H9 (cell line): ENCODE results near the gene CCR2. TPM values are rescaled to one million over a fixed set of nuclear protein-coding genes. Genes with fewer than 3 reads are reported as not detected.

ENCODE experiments used
- DNase-seq: peaks from one replicate; pipeline ENCODE4 v3.0.0-alpha.2; 2017
- H2AFZ ChIP-seq: one replicate; pipeline ENCODE4 v1.6.1; 2013; ENCODE audit warnings: mild to moderate bottlenecking, low read length, control low read depth, moderate library complexity
- H2AK5ac ChIP-seq: 2 replicates; pipeline ENCODE4 v1.6.1; 2013; ENCODE audit warnings: low read length, control low read depth, mixed read lengths; ENCODE audit not compliant: insufficient read length
- H2BK120ac ChIP-seq: one replicate; pipeline ENCODE4 v1.6.1; 2013; ENCODE audit warnings: low read depth, mild to moderate bottlenecking, low read length, control low read depth, inconsistent platforms; ENCODE audit not compliant: poor library complexity, severe bottlenecking
- H2BK12ac ChIP-seq: 2 replicates; pipeline ENCODE4 v1.6.1; 2013; ENCODE audit warnings: low read length, control low read depth, mixed read lengths, low read depth; ENCODE audit not compliant: insufficient read length
- H2BK15ac ChIP-seq: 2 replicates; pipeline ENCODE4 v1.6.1; 2013; ENCODE audit warnings: low read depth, low read length, control low read depth
- H2BK20ac ChIP-seq: one replicate; pipeline ENCODE4 v1.6.1; 2013; ENCODE audit warnings: low read depth, mild to moderate bottlenecking, low read length, control low read depth, inconsistent platforms; ENCODE audit not compliant: poor library complexity, severe bottlenecking
- H2BK5ac ChIP-seq: 2 replicates; pipeline ENCODE4 v1.6.1; 2013; ENCODE audit warnings: low read length, control low read depth, mixed read lengths; ENCODE audit not compliant: insufficient read length
- H3K14ac ChIP-seq: 2 replicates; pipeline ENCODE4 v1.6.1; 2013; ENCODE audit warnings: low read length, control low read depth; ENCODE audit not compliant: insufficient read depth
- H3K18ac ChIP-seq: 2 replicates; pipeline ENCODE4 v1.6.1; 2013; ENCODE audit warnings: low read depth, mild to moderate bottlenecking, mixed read lengths, low read length, control low read depth; ENCODE audit not compliant: insufficient read length
- H3K23ac ChIP-seq: 2 replicates; pipeline ENCODE4 v1.6.1; 2013; ENCODE audit warnings: low read length, control low read depth, mixed read lengths, low read depth; ENCODE audit not compliant: insufficient read length
- H3K23me2 ChIP-seq: 2 replicates; pipeline ENCODE4 v1.6.1; 2013; ENCODE audit warnings: low read depth, mild to moderate bottlenecking, mixed read lengths, low read length, control low read depth; ENCODE audit not compliant: insufficient read length, poor library complexity, severe bottlenecking
- H3K27ac ChIP-seq: 2 replicates; pipeline ENCODE4 v1.5.1; 2013; ENCODE audit warnings: low read length, control low read depth, mixed read lengths, low read depth; ENCODE audit not compliant: insufficient read length
- H3K27me3 ChIP-seq: 2 replicates; pipeline ENCODE4 v1.6.1; 2013; ENCODE audit warnings: low read length, control low read depth, inconsistent platforms; ENCODE audit not compliant: insufficient read depth
- H3K4ac ChIP-seq: 2 replicates; pipeline ENCODE4 v1.6.1; 2013; ENCODE audit warnings: low read depth, mild to moderate bottlenecking, control low read depth, inconsistent platforms, low read length, moderate library complexity
- H3K4me1 ChIP-seq: 2 replicates; pipeline ENCODE4 v1.6.1; 2013; ENCODE audit warnings: low read length, control low read depth, inconsistent platforms; ENCODE audit not compliant: insufficient read depth
- H3K4me2 ChIP-seq: 2 replicates; pipeline ENCODE4 v1.6.1; 2013; ENCODE audit warnings: low read length, control low read depth, mixed read lengths; ENCODE audit not compliant: insufficient read length, insufficient read depth
- H3K56ac ChIP-seq: 2 replicates; pipeline ENCODE4 v1.6.1; 2013; ENCODE audit warnings: low read depth, mild to moderate bottlenecking, mixed read lengths, low read length, control low read depth; ENCODE audit not compliant: insufficient read length
- H3K79me1 ChIP-seq: 2 replicates; pipeline ENCODE4 v1.6.1; 2013; ENCODE audit warnings: low read depth, mild to moderate bottlenecking, moderate library complexity, low read length, control low read depth, inconsistent platforms; ENCODE audit not compliant: insufficient read depth, poor library complexity, severe bottlenecking
- H3K79me2 ChIP-seq: 2 replicates; pipeline ENCODE4 v1.6.1; 2013; ENCODE audit warnings: low read length, control low read depth, inconsistent platforms; ENCODE audit not compliant: insufficient read depth
- H3K9ac ChIP-seq: 2 replicates; pipeline ENCODE4 v1.6.1; 2013; ENCODE audit warnings: low read length, control low read depth, mixed read lengths; ENCODE audit not compliant: insufficient read length; ENCODE audit errors: extremely low read depth
- H3K9me3 ChIP-seq: one replicate; pipeline ENCODE4 v1.6.1; 2013; ENCODE audit warnings: low read depth, low read length, inconsistent platforms; ENCODE audit not compliant: control insufficient read depth
- H3T11ph ChIP-seq: one replicate; pipeline ENCODE4 v1.6.1; 2013; ENCODE audit warnings: mild to moderate bottlenecking, low read length, control low read depth, inconsistent platforms
- H4K20me1 ChIP-seq: one replicate; pipeline ENCODE4 v1.6.1; 2013; ENCODE audit not compliant: control insufficient read depth, insufficient read length, insufficient read depth
- H4K5ac ChIP-seq: 2 replicates; pipeline ENCODE4 v1.6.1; 2013; ENCODE audit warnings: low read depth, mild to moderate bottlenecking, mixed read lengths, low read length, control low read depth; ENCODE audit not compliant: insufficient read length
- H4K8ac ChIP-seq: replicated peaks from 2 replicates; pipeline ENCODE4 v1.6.1; 2013; ENCODE audit warnings: low read length, control low read depth, mixed read lengths, low read depth; ENCODE audit not compliant: insufficient read length
- H4K91ac ChIP-seq: 2 replicates; pipeline ENCODE4 v1.6.1; 2013; ENCODE audit warnings: low read depth, mild to moderate bottlenecking, moderate library complexity, mixed read lengths, low read length, control low read depth; ENCODE audit not compliant: insufficient read length
- H3K27ac Mint-ChIP-seq, 3 experiments: 2 replicates in 2 of 3; 3 replicates in 1 of 3; pipeline ENCODE4 v1.8.0; 2020 to 2021; ENCODE audit warnings: mixed read lengths in 3 of 3, mild to moderate bottlenecking in 1 of 3, moderate library complexity in 1 of 3
- H3K27me3 Mint-ChIP-seq: 2 replicates; pipeline ENCODE4 v1.8.0; 2021; ENCODE audit warnings: low read depth, mild to moderate bottlenecking, moderate library complexity, mixed read lengths
- H3K36me3 Mint-ChIP-seq, 3 experiments: 2 replicates in 2 of 3; 3 replicates in 1 of 3; pipeline ENCODE4 v1.8.0; 2020 to 2021; ENCODE audit warnings: low read depth in 3 of 3, mixed read lengths in 3 of 3; ENCODE audit not compliant: insufficient read depth in 1 of 3
- H3K4me1 Mint-ChIP-seq, 2 experiments: 2 replicates each; pipeline ENCODE4 v1.8.0; 2020; ENCODE audit warnings: mixed read lengths in 2 of 2
- H3K4me3 Mint-ChIP-seq, 2 experiments: 2 replicates in 1 of 2; 3 replicates in 1 of 2; pipeline ENCODE4 v1.8.0; 2020 to 2021; ENCODE audit warnings: mild to moderate bottlenecking in 2 of 2, mixed read lengths in 2 of 2, moderate library complexity in 1 of 2
- H3K9me3 Mint-ChIP-seq, 2 experiments: 2 replicates in 1 of 2; 3 replicates in 1 of 2; pipeline ENCODE4 v1.8.0; 2020; ENCODE audit warnings: mild to moderate bottlenecking in 2 of 2, mixed read lengths in 2 of 2, moderate library complexity in 1 of 2
- WGBS: extraction: QIAGEN DNeasy Blood & Tissue Kit; methylation state at CpG from one replicate; pipeline ENCODE4 v1.1.7; 2013; ENCODE audit warnings: missing lambda C conversion rate, low lambda C conversion rate, mixed read lengths; ENCODE audit not compliant: insufficient read length; ENCODE audit errors: extremely low coverage; 5-methylcytosine and 5-hydroxymethylcytosine counted together
- total RNA-seq: library from RNA; stranded (reverse); gene quantifications from 2 replicates; pipeline ENCODE4 v1.2.1, GENCODE V29; 2021
- TF ChIP-seq, protein P1 (sequence below): fragments of 200-600 bp; sonication (generic); conservative IDR thresholded peaks from 3 replicates; pipeline ENCODE4 v1.8.0; 2021; ENCODE audit warnings: antibody characterized with exemption, mild to moderate bottlenecking

The CCR2 gene
- total RNA-seq, 1 experiment from 2014 or later, result not detected

DNA sequence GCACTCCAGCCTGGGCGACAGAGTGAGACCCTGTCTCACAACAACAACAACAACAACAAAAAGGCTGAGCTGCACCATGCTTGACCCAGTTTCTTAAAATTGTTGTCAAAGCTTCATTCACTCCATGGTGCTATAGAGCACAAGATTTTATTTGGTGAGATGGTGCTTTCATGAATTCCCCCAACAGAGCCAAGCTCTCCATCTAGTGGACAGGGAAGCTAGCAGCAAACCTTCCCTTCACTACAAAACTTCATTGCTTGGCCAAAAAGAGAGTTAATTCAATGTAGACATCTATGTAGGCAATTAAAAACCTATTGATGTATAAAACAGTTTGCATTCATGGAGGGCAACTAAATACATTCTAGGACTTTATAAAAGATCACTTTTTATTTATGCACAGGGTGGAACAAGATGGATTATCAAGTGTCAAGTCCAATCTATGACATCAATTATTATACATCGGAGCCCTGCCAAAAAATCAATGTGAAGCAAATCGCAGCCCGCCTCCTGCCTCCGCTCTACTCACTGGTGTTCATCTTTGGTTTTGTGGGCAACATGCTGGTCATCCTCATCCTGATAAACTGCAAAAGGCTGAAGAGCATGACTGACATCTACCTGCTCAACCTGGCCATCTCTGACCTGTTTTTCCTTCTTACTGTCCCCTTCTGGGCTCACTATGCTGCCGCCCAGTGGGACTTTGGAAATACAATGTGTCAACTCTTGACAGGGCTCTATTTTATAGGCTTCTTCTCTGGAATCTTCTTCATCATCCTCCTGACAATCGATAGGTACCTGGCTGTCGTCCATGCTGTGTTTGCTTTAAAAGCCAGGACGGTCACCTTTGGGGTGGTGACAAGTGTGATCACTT lies 18.8 kb downstream of the CCR2 start:
- Histone ChIP-seq H3K23ac (no peak overlapping the region), H4K20me1 (no peaks in the 10 kb centered on the region), H3K4me1 (peaks cover 4% of the 10 kb centered on the region), H4K91ac (no peak overlapping the region), H3K56ac (no peak overlapping the region), H3K14ac (no peak overlapping the region), H3K23me2 (peaks cover 2% of the 10 kb centered on the region), H2BK5ac (no peak overlapping the region), H2AFZ (no peak overlapping the region), H3K79me2 (no peaks in the 10 kb centered on the region), H2BK15ac (no peak overlapping the region), H2BK12ac (no peak overlapping the region), H3K18ac (no peak overlapping the region), H3K4ac (no peak overlapping the region), H2AK5ac (no peak overlapping the region), H2BK20ac (no peak overlapping the region), H3K27me3 (no peaks in the 10 kb centered on the region), H3K9ac (no peak overlapping the region), H2BK120ac (no peak overlapping the region), H3T11ph (no peak overlapping the region), H3K9me3 (no peaks in the 10 kb centered on the region), H4K5ac (no peak overlapping the region), H3K27ac (no peak overlapping the region), H3K4me2 (no peak overlapping the region), H4K8ac (no peak overlapping the region), H3K79me1 (no peaks in the 10 kb centered on the region)
- no peaks in the 10 kb centered on the region for H3K36me3 Mint-ChIP-seq
- no CpG with 5 or more reads among the region's 9 CpGs for WGBS
- no peaks in the 10 kb centered on the region for H3K9me3 Mint-ChIP-seq
- H3K4me1 Mint-ChIP-seq, result peaks cover 10 to 13% of the 10 kb centered on the region in 2 experiments
- H3K27ac Mint-ChIP-seq, result no peak overlapping the region
- H3K4me3 Mint-ChIP-seq, result no peak overlapping the region
- H3K27me3 Mint-ChIP-seq, result peaks cover 22% of the 10 kb centered on the region
- DNase-seq, result no peak
- TF ChIP-seq, protein P1, sequence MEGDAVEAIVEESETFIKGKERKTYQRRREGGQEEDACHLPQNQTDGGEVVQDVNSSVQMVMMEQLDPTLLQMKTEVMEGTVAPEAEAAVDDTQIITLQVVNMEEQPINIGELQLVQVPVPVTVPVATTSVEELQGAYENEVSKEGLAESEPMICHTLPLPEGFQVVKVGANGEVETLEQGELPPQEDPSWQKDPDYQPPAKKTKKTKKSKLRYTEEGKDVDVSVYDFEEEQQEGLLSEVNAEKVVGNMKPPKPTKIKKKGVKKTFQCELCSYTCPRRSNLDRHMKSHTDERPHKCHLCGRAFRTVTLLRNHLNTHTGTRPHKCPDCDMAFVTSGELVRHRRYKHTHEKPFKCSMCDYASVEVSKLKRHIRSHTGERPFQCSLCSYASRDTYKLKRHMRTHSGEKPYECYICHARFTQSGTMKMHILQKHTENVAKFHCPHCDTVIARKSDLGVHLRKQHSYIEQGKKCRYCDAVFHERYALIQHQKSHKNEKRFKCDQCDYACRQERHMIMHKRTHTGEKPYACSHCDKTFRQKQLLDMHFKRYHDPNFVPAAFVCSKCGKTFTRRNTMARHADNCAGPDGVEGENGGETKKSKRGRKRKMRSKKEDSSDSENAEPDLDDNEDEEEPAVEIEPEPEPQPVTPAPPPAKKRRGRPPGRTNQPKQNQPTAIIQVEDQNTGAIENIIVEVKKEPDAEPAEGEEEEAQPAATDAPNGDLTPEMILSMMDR, result peak; percentile 68
